Esophagus squamous epithelium (tissue), 4 donors: ENCODE data around the gene PMM2.

Experiments
- POLR2A ChIP-seq, 4 donors: fragments of 450-650 bp; IDR thresholded peaks; one replicate each; pipeline ENCODE4 v1.6.1; 2017; ENCODE audit warnings: antibody characterized with exemption in 4 of 4, mild to moderate bottlenecking in 4 of 4, moderate library complexity in 3 of 4
- TF ChIP-seq, protein P1 (sequence below), 6 experiments: fragments of 450-650 bp in 4 of 6; fragments of 200-600 bp in 2 of 6; sonication (generic) in 2 of 6; IDR thresholded peaks; one replicate each; pipeline ENCODE4 v1.5.1; 2016 to 2019; ENCODE audit warnings: antibody characterized with exemption in 6 of 6, mild to moderate bottlenecking in 4 of 6, moderate library complexity in 4 of 6

DNA sequence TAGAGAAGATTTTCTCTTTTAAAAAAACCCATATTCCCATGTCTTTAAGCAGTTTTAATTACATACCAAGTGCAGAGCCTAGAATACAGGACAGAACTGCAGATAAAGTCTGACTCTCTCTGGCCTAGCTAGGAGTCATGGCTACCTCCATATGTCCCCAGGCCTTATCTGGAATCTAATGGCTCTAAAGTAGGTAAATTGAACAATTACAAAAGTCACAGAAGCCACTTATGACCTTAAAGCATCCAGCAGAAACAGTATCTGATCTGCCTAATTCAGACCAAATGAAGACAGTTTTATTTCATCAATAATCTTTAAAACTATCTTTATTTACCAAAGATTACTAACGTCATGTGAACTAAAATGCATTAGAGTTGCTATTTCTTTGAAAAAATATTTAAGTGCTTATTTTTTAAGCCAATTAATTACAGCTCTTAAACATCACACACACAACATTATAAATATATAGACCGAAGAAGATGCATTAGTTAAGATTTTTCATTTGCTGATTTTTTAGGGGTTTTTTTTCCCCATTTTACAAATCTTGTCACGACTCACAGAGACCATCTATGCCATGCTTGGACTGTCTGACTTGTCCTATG, 28.7 kb downstream of the PMM2 start:
- TF ChIP-seq, protein P1, sequence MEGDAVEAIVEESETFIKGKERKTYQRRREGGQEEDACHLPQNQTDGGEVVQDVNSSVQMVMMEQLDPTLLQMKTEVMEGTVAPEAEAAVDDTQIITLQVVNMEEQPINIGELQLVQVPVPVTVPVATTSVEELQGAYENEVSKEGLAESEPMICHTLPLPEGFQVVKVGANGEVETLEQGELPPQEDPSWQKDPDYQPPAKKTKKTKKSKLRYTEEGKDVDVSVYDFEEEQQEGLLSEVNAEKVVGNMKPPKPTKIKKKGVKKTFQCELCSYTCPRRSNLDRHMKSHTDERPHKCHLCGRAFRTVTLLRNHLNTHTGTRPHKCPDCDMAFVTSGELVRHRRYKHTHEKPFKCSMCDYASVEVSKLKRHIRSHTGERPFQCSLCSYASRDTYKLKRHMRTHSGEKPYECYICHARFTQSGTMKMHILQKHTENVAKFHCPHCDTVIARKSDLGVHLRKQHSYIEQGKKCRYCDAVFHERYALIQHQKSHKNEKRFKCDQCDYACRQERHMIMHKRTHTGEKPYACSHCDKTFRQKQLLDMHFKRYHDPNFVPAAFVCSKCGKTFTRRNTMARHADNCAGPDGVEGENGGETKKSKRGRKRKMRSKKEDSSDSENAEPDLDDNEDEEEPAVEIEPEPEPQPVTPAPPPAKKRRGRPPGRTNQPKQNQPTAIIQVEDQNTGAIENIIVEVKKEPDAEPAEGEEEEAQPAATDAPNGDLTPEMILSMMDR (IDR thresholded peaks at IDR 0.05), result no peak
- TF ChIP-seq POLR2A (IDR thresholded peaks at IDR 0.05), result no peak
